SH-SY5Y (cell line): ENCODE results near the gene FHDC1.

Experiments
- GATA2 ChIP-seq: IDR thresholded peaks from 2 replicates; pipeline ENCODE4 v1.6.1; 2011; ENCODE audit warnings: mild to moderate bottlenecking, low read depth, low read length
- GATA3 ChIP-seq: IDR thresholded peaks from 2 replicates; pipeline ENCODE4 v1.6.1; 2011; ENCODE audit warnings: low read depth, mild to moderate bottlenecking, low read length, moderate library complexity

GRCh38 chr4:152954741-152955140, 18.6 kb downstream of the FHDC1 start:
- no peak for TF ChIP-seq GATA2
- TF ChIP-seq GATA3: no peak
